Measurements from ENCODE around the gene LTO1. TPM values are rescaled to one million over a fixed set of nuclear protein-coding genes. Genes with fewer than 3 reads are reported as not detected.
A peak's percentile ranks its signal among the peaks of the same experiment; 100 is the strongest.

Gene LTO1
- total RNA-seq, 1 donor from 2014 or later, result 20.0 TPM

GRCh38 chr11:69660001-69660500, 15.1 kb downstream of the LTO1 start:
- Histone ChIP-seq H4K20me1 (ENCODE audit: insufficient read depth, low read length) (peaks cover 7% of the 10 kb centered on the region), H3K4me3 (ENCODE audit: insufficient read depth, low read depth, low read length) (no peak overlapping the region), H3K27me3 (ENCODE audit: insufficient read depth, low read length) (no peaks in the 10 kb centered on the region), H2AFZ (ENCODE audit: low read depth, low read length) (no peak overlapping the region), H3K27ac (ENCODE audit: low read depth, low read length) (no peak overlapping the region), H3K4me1 (ENCODE audit: insufficient read depth, low read length) (peaks cover 13% of the 10 kb centered on the region), H3K9me3 (ENCODE audit: insufficient read depth, low read depth, low read length) (no peaks in the 10 kb centered on the region), H3K4me2 (ENCODE audit: low read length) (no peak overlapping the region), H3K9ac (ENCODE audit: low read length) (no peak overlapping the region), H3K79me2 (ENCODE audit: insufficient read depth, low read length) (no peaks in the 10 kb centered on the region), H3K36me3 (ENCODE audit: insufficient read depth, low read length) (peaks cover 2% of the 10 kb centered on the region)
- Mint-ChIP-seq H3K36me3 (ENCODE audit: low read depth, unreplicated experiment) (peaks cover 17% of the 10 kb centered on the region), H3K4me1 (ENCODE audit: low read depth, unreplicated experiment) (peaks cover 8% of the 10 kb centered on the region), H3K27me3 (ENCODE audit: low read depth, unreplicated experiment) (peaks cover 6% of the 10 kb centered on the region), H3K4me3 (ENCODE audit: unreplicated experiment) (no peak overlapping the region), H3K9me3 (ENCODE audit: unreplicated experiment) (no peaks in the 10 kb centered on the region), H3K27ac (ENCODE audit: unreplicated experiment) (no peak overlapping the region)
- FAIRE-seq (no peak), DNase-seq (ENCODE audit: low read depth) (no peak)
- no peak for TF ChIP-seq EZH2 (IDR thresholded peaks at IDR 0.05; ENCODE audit: insufficient read depth, low read length)
- TF ChIP-seq, protein P1, sequence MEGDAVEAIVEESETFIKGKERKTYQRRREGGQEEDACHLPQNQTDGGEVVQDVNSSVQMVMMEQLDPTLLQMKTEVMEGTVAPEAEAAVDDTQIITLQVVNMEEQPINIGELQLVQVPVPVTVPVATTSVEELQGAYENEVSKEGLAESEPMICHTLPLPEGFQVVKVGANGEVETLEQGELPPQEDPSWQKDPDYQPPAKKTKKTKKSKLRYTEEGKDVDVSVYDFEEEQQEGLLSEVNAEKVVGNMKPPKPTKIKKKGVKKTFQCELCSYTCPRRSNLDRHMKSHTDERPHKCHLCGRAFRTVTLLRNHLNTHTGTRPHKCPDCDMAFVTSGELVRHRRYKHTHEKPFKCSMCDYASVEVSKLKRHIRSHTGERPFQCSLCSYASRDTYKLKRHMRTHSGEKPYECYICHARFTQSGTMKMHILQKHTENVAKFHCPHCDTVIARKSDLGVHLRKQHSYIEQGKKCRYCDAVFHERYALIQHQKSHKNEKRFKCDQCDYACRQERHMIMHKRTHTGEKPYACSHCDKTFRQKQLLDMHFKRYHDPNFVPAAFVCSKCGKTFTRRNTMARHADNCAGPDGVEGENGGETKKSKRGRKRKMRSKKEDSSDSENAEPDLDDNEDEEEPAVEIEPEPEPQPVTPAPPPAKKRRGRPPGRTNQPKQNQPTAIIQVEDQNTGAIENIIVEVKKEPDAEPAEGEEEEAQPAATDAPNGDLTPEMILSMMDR (IDR thresholded peaks at IDR 0.05; ENCODE audit: insufficient read depth, low read depth, low read length), result no peak

DNA sequence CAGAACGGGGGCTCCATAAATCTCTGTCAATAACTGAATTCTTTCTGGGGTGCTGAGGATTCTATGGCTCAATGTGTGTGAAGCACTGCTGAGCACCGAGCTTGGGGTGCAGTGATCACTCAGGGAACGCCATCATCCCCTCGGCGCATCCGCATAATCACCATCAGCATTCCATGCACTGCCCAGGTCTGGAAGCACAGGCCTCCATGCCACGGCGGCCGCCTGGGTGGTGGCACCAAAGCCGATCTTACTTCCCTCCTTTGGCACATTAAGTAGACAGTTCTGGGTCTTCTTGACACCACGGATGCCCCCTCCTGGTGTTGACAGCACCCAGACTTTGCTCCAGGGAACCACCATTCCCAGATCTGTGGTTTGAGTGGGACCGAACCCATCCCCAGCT, 15.6 kb downstream of the LTO1 start:
- Histone ChIP-seq H3K4me3 (ENCODE audit: insufficient read depth, low read depth, low read length) (no peak overlapping the region), H4K20me1 (ENCODE audit: insufficient read depth, low read length) (peaks cover 11% of the 10 kb centered on the region), H3K4me1 (ENCODE audit: insufficient read depth, low read length) (peaks cover 13% of the 10 kb centered on the region), H2AFZ (ENCODE audit: low read depth, low read length) (no peak overlapping the region), H3K9me3 (ENCODE audit: insufficient read depth, low read depth, low read length) (no peaks in the 10 kb centered on the region), H3K27ac (ENCODE audit: low read depth, low read length) (no peak overlapping the region), H3K36me3 (ENCODE audit: insufficient read depth, low read length) (peaks cover 2% of the 10 kb centered on the region), H3K9ac (ENCODE audit: low read length) (no peak overlapping the region), H3K79me2 (ENCODE audit: insufficient read depth, low read length) (no peaks in the 10 kb centered on the region), H3K27me3 (ENCODE audit: insufficient read depth, low read length) (no peaks in the 10 kb centered on the region), H3K4me2 (ENCODE audit: low read length) (no peak overlapping the region)
- Mint-ChIP-seq H3K36me3 (ENCODE audit: low read depth, unreplicated experiment) (peaks cover 17% of the 10 kb centered on the region), H3K27me3 (ENCODE audit: low read depth, unreplicated experiment) (peaks cover 6% of the 10 kb centered on the region), H3K9me3 (ENCODE audit: unreplicated experiment) (no peaks in the 10 kb centered on the region), H3K4me1 (ENCODE audit: low read depth, unreplicated experiment) (peaks cover 8% of the 10 kb centered on the region), H3K27ac (ENCODE audit: unreplicated experiment) (no peak overlapping the region), H3K4me3 (ENCODE audit: unreplicated experiment) (no peak overlapping the region)
- TF ChIP-seq, protein P1 (IDR thresholded peaks at IDR 0.05; ENCODE audit: insufficient read depth, low read depth, low read length), result no peak
- no peak for TF ChIP-seq EZH2 (IDR thresholded peaks at IDR 0.05; ENCODE audit: insufficient read depth, low read length)
- no peak for DNase-seq (ENCODE audit: low read depth)
- no peak for FAIRE-seq

DNA sequence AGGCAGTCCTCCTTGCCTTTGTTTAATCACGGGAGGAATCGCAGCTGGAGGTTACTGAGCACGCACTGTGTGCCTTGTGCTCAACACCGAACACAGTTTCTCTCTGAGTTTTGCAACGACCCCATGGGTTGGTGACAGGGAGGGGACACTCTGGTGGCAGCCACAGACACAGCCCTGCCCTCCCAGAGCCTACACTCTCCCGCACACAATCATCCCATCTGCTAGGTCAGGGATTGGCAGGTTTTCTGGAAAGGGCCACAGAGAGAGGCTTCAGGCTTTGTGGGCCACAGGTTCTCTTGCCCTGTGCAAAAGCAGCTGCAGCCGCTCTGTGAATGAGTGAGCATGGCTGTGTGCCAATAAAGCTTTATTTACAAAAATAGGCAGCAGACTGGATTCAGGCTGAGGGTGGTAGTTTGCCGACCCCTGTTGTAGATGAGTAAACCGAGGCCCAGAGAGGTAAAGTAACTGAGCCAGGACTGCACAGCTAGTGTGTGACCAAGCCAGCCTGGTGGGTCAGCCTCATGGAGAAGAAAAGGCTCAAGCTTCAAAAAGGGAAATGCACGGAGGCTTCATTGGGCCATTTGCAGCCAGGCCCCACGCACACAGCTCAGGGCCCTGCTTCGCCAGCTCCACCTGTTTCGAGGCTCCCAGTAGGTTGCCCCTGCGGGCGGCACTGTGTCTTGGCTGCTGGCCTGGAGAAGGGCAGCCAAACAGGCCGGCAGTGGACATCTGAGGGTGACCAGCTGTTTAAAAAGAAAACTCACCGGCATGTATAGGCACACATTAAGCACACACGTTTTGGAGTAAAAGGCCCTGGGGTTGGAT, 16.3 kb downstream of the LTO1 start:
- DNase-seq (ENCODE audit: low read depth), result no peak
- Mint-ChIP-seq H3K27me3 (ENCODE audit: low read depth, unreplicated experiment) (peaks cover 4% of the 10 kb centered on the region), H3K36me3 (ENCODE audit: low read depth, unreplicated experiment) (peaks cover 13% of the 10 kb centered on the region), H3K27ac (ENCODE audit: unreplicated experiment) (no peak overlapping the region), H3K9me3 (ENCODE audit: unreplicated experiment) (no peaks in the 10 kb centered on the region), H3K4me1 (ENCODE audit: low read depth, unreplicated experiment) (peaks cover 8% of the 10 kb centered on the region), H3K4me3 (ENCODE audit: unreplicated experiment) (no peak overlapping the region)
- H3K36me3 ChIP-seq (ENCODE audit: insufficient read depth, low read length), result peaks cover 2% of the 10 kb centered on the region
- TF ChIP-seq, protein P1 (IDR thresholded peaks at IDR 0.05; ENCODE audit: insufficient read depth, low read depth, low read length), result no peak
- TF ChIP-seq EZH2 (IDR thresholded peaks at IDR 0.05; ENCODE audit: insufficient read depth, low read length), result no peak
- peaks cover 15% of the 10 kb centered on the region for H3K4me1 ChIP-seq (ENCODE audit: insufficient read depth, low read length)
- H3K4me3 ChIP-seq (ENCODE audit: insufficient read depth, low read depth, low read length), result no peak overlapping the region
- H3K4me2 ChIP-seq (ENCODE audit: low read length), result no peak overlapping the region
- H2AFZ ChIP-seq (ENCODE audit: low read depth, low read length), result no peak overlapping the region
- no peak for FAIRE-seq
- H3K79me2 ChIP-seq (ENCODE audit: insufficient read depth, low read length), result no peaks in the 10 kb centered on the region
- no peaks in the 10 kb centered on the region for H3K9me3 ChIP-seq (ENCODE audit: insufficient read depth, low read depth, low read length)
- no peaks in the 10 kb centered on the region for H3K27me3 ChIP-seq (ENCODE audit: insufficient read depth, low read length)
- H3K9ac ChIP-seq (ENCODE audit: low read length), result peak overlapping the region; percentile 39
- no peak overlapping the region for H3K27ac ChIP-seq (ENCODE audit: low read depth, low read length)
- H4K20me1 ChIP-seq (ENCODE audit: insufficient read depth, low read length), result peaks cover 18% of the 10 kb centered on the region
